ENCODE data around the gene ACSF2. TPM values are rescaled to one million over a fixed set of nuclear protein-coding genes. Genes with fewer than 3 reads are reported as not detected.

Gene ACSF2
- total and polyA plus RNA-seq, 2 of the 13 experiments (the other 11 are each of a cell fraction or from before 2014, with no cell fraction given), result 87.3 to 109 TPM

DNA sequence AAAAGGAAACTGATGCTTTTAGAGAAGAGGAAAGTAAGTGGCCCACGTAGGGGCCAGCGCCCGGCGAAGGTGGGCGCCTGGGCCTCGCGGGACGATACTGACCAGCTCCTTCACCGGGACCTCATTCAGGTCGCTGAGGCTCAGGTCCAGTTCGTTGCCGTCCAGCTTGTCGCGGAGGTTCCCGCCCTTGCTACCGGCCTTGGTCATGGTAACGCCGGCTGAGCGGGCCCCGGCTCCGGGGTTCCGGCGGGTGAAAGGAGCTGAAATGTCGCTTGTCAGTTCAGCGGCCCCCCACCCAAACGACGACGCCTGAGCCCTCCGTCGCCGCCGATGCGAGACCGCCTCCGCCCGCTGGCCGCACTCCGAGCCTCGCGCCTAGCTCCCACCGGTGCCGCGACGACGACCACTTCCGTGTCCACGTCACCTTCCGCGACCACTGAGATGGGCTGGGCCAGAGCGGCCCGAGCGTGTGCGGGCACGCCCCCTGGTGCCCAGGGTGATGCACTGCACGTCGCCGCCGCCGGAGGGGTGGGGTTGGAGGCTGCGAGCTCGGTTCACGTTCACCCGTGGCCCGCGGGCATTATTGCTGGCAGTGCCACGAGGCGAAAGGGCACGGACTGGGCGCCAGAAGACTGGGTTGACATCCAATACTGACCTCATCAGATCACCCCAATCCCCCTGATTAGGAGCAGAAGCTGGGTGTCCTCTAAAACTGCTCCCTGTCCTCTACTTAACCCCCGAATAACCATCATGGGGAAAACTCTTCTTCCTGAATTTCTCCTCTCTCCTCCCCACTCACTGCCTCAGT lies 28.7 kb upstream of the ACSF2 start, which contains the start of gene LRRC59 (continued):
- TF ChIP-seq, protein P1, sequence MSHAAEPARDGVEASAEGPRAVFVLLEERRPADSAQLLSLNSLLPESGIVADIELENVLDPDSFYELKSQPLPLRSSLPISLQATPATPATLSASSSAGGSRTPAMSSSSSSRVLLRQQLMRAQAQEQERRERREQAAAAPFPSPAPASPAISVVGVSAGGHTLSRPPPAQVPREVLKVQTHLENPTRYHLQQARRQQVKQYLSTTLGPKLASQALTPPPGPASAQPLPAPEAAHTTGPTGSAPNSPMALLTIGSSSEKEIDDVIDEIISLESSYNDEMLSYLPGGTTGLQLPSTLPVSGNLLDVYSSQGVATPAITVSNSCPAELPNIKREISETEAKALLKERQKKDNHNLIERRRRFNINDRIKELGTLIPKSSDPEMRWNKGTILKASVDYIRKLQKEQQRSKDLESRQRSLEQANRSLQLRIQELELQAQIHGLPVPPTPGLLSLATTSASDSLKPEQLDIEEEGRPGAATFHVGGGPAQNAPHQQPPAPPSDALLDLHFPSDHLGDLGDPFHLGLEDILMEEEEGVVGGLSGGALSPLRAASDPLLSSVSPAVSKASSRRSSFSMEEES (CRISPR knock-in tag; IDR thresholded peaks at IDR 0.05), result peak; percentile 78
- TF ChIP-seq MXD4 (CRISPR knock-in tag; IDR thresholded peaks at IDR 0.05) (peak; percentile 98), ZNF766 (CRISPR knock-in tag; IDR thresholded peaks at IDR 0.05; ENCODE audit: borderline replicate concordance) (peak; percentile 70; the same call in 1 of the 2 replicates), MED13 (CRISPR knock-in tag; IDR thresholded peaks at IDR 0.05) (peak; percentile 86), HNF4G (IDR thresholded peaks at IDR 0.05; ENCODE audit: borderline replicate concordance, low read depth, low read length) (peak; percentile 20; the same call in 1 of the 2 replicates), HNF4G (CRISPR knock-in tag; IDR thresholded peaks at IDR 0.05; ENCODE audit: borderline replicate concordance, low read depth) (peak; percentile 81), ZNF616 (CRISPR knock-in tag; IDR thresholded peaks at IDR 0.05; ENCODE audit: low read depth) (0 out of 2 replicates have a peak, but pooled peaks have one; percentile 56), ZNF337 (CRISPR knock-in tag; IDR thresholded peaks at IDR 0.05; ENCODE audit: borderline replicate concordance, low read depth) (peak; percentile 97; the same call in 1 of the 2 replicates), ZNF672 (CRISPR knock-in tag; IDR thresholded peaks at IDR 0.05) (peak; percentile 97), ZNF570 (CRISPR knock-in tag; IDR thresholded peaks at IDR 0.05; ENCODE audit: borderline replicate concordance) (no peak), ZFP41 (CRISPR knock-in tag; IDR thresholded peaks at IDR 0.05; ENCODE audit: borderline replicate concordance) (peak; percentile 78), POLR2AphosphoS5 (IDR thresholded peaks at IDR 0.05; ENCODE audit: low read depth, low read length) (peak; percentile 96), STAG1 (CRISPR knock-in tag; IDR thresholded peaks at IDR 0.05) (peak; percentile 68), SETDB1 (CRISPR knock-in tag; IDR thresholded peaks at IDR 0.05; ENCODE audit: borderline replicate concordance) (no peak), ZNF577 (CRISPR knock-in tag; IDR thresholded peaks at IDR 0.05; ENCODE audit: borderline replicate concordance, low read depth) (no peak), ZNF670 (CRISPR knock-in tag; IDR thresholded peaks at IDR 0.05; ENCODE audit: borderline replicate concordance) (peak; percentile 95), MEF2D (CRISPR knock-in tag; IDR thresholded peaks at IDR 0.05) (peak; percentile 97), NCOA1 (CRISPR knock-in tag; IDR thresholded peaks at IDR 0.05) (peak; percentile 90; the same call in 1 of the 2 replicates), ZKSCAN1 (IDR thresholded peaks at IDR 0.05; ENCODE audit: low read length) (peak; percentile 65; the same call in 1 of the 2 replicates), REPIN1 (CRISPR knock-in tag; IDR thresholded peaks at IDR 0.05; ENCODE audit: borderline replicate concordance, low read depth) (peak; percentile 100), JUND (CRISPR knock-in tag; IDR thresholded peaks at IDR 0.05) (peak; percentile 98)
- TF ChIP-seq, protein P2, sequence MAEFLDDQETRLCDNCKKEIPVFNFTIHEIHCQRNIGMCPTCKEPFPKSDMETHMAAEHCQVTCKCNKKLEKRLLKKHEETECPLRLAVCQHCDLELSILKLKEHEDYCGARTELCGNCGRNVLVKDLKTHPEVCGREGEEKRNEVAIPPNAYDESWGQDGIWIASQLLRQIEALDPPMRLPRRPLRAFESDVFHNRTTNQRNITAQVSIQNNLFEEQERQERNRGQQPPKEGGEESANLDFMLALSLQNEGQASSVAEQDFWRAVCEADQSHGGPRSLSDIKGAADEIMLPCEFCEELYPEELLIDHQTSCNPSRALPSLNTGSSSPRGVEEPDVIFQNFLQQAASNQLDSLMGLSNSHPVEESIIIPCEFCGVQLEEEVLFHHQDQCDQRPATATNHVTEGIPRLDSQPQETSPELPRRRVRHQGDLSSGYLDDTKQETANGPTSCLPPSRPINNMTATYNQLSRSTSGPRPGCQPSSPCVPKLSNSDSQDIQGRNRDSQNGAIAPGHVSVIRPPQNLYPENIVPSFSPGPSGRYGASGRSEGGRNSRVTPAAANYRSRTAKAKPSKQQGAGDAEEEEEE (CRISPR knock-in tag; IDR thresholded peaks at IDR 0.05; ENCODE audit: borderline replicate concordance), result no peak
- TF ChIP-seq, protein P3, sequence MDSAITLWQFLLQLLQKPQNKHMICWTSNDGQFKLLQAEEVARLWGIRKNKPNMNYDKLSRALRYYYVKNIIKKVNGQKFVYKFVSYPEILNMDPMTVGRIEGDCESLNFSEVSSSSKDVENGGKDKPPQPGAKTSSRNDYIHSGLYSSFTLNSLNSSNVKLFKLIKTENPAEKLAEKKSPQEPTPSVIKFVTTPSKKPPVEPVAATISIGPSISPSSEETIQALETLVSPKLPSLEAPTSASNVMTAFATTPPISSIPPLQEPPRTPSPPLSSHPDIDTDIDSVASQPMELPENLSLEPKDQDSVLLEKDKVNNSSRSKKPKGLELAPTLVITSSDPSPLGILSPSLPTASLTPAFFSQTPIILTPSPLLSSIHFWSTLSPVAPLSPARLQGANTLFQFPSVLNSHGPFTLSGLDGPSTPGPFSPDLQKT (CRISPR knock-in tag; IDR thresholded peaks at IDR 0.05; ENCODE audit: borderline replicate concordance), result peak; percentile 86; the same call in 1 of the 2 replicates

All from HepG2 (cell line).